Measurements from ENCODE around the gene ARF6.

ARF6 gene

GRCh38 chr14:49849213-49849847 is 43.6 kb upstream of the ARF6 start:
- H3K27ac ChIP-seq (ENCODE audit: extremely low read depth, low read depth, low read length), result peak overlapping the region; percentile 22; the same call in 1 of the 2 replicates
- CTCF ChIA-PET, result interaction anchor here (0.6 to 4.8 kb wide), 2 partner anchors 12 to 88 kb away, joined by 3 to 27 read pairs; no protein-coding TSS in a partner anchor
- no peaks in the 10 kb centered on the region for H3K9me3 ChIP-seq (ENCODE audit: control insufficient read depth, insufficient read depth, low read depth, low read length)
- peaks cover 35 to 54% of the 10 kb centered on the region in 2 experiments for H3K36me3 ChIP-seq (ENCODE audit: control insufficient read depth in 2 of 2, insufficient read depth in 1 of 2, low read length in 2 of 2)
- H3K4me1 ChIP-seq (ENCODE audit: control insufficient read depth, insufficient read depth, low read length), result peaks cover 21% of the 10 kb centered on the region
- no peak overlapping the region for H3K4me3 ChIP-seq (ENCODE audit: low read depth, low read length)
- POLR2A ChIA-PET, result no interaction called here
- TF ChIP-seq BCL6B (tag by site-specific recombination; IDR thresholded peaks at IDR 0.05) (peak; percentile 24; the same call in 1 of the 2 replicates), INSM2 (tag by site-specific recombination; IDR thresholded peaks at IDR 0.05) (no peak), OVOL3 (tag by site-specific recombination; IDR thresholded peaks at IDR 0.05) (peak; percentile 39; the same call in 1 of the 2 replicates), IKZF3 (tag by site-specific recombination; IDR thresholded peaks at IDR 0.05) (peak; percentile 72; the same call in 1 of the 2 replicates), SCRT2 (tag by site-specific recombination; IDR thresholded peaks at IDR 0.05) (peak; percentile 97), PRDM6 (tag by site-specific recombination; IDR thresholded peaks at IDR 0.05) (peak; percentile 94), ZNF561 (tag by site-specific recombination; IDR thresholded peaks at IDR 0.05; ENCODE audit: borderline replicate concordance) (0 out of 2 replicates have a peak, but pooled peaks have one; percentile 24), ZNF629 (tag by site-specific recombination; IDR thresholded peaks at IDR 0.05) (peak; percentile 40; the same call in 1 of the 2 replicates), GFI1B (tag by site-specific recombination; IDR thresholded peaks at IDR 0.05) (0 out of 2 replicates have a peak, but pooled peaks have one; percentile 53), ZNF658 (tag by site-specific recombination; IDR thresholded peaks at IDR 0.05) (no peak), PRDM4 (tag by site-specific recombination; IDR thresholded peaks at IDR 0.05) (peak; percentile 67; the same call in 1 of the 2 replicates), FEZF1 (tag by site-specific recombination; IDR thresholded peaks at IDR 0.05) (peak; percentile 67), ZNF394 (tag by site-specific recombination; IDR thresholded peaks at IDR 0.05; ENCODE audit: borderline replicate concordance) (no peak), ZNF214 (tag by site-specific recombination; IDR thresholded peaks at IDR 0.05; ENCODE audit: borderline replicate concordance) (no peak), ZBTB44 (tag by site-specific recombination; IDR thresholded peaks at IDR 0.05) (peak; percentile 35; the same call in 1 of the 2 replicates), GLIS1 (tag by site-specific recombination; IDR thresholded peaks at IDR 0.05) (peak; percentile 49; the same call in 1 of the 2 replicates), ZNF138 (tag by site-specific recombination; IDR thresholded peaks at IDR 0.05; ENCODE audit: borderline replicate concordance) (no peak), SP7 (tag by site-specific recombination; IDR thresholded peaks at IDR 0.05) (0 out of 2 replicates have a peak, but pooled peaks have one; percentile 26), ZNF174 (tag by site-specific recombination; IDR thresholded peaks at IDR 0.05) (no peak), ATF2 (tag by site-specific recombination; IDR thresholded peaks at IDR 0.05; ENCODE audit: low read depth) (peak; percentile 37; the same call in 1 of the 2 replicates), ZNF843 (tag by site-specific recombination; IDR thresholded peaks at IDR 0.05) (peak; percentile 84), ZNF530 (tag by site-specific recombination; IDR thresholded peaks at IDR 0.05; ENCODE audit: low read depth) (no peak), ZNF391 (tag by site-specific recombination; IDR thresholded peaks at IDR 0.05; ENCODE audit: borderline replicate concordance, low read depth) (peak; percentile 64; the same call in 1 of the 2 replicates), SALL2 (tag by site-specific recombination; IDR thresholded peaks at IDR 0.05; ENCODE audit: borderline replicate concordance) (no peak), ZNF302 (tag by site-specific recombination; IDR thresholded peaks at IDR 0.05; ENCODE audit: low read depth) (no peak), ZBTB17 (tag by site-specific recombination; IDR thresholded peaks at IDR 0.05) (peak; percentile 45; the same call in 1 of the 2 replicates)
